GM21367 (cell line): ENCODE results near the gene CCR9.

ENCODE experiments used
- ATAC-seq: cut with Tn5 transposase; IDR thresholded peaks from one replicate; pipeline ENCODE4 v1.9.1; 2021; ENCODE audit not compliant: unreplicated experiment

The CCR9 gene

GRCh38 chr3:45952456-45952855 lies 66.1 kb downstream of the CCR9 start:
- ATAC-seq, result no peak
